ENCODE measurements around the gene ADCK1. TPM values are rescaled to one million over a fixed set of nuclear protein-coding genes. Genes with fewer than 3 reads are reported as not detected.
"Not testable (repeated sequence)": the region's sequence is repeated elsewhere in the genome, so short reads cannot be mapped to it uniquely, and the experiment has no call there.

ADCK1 gene
- total RNA-seq, 1 donor from 2014 or later, result 7.7 TPM

DNA sequence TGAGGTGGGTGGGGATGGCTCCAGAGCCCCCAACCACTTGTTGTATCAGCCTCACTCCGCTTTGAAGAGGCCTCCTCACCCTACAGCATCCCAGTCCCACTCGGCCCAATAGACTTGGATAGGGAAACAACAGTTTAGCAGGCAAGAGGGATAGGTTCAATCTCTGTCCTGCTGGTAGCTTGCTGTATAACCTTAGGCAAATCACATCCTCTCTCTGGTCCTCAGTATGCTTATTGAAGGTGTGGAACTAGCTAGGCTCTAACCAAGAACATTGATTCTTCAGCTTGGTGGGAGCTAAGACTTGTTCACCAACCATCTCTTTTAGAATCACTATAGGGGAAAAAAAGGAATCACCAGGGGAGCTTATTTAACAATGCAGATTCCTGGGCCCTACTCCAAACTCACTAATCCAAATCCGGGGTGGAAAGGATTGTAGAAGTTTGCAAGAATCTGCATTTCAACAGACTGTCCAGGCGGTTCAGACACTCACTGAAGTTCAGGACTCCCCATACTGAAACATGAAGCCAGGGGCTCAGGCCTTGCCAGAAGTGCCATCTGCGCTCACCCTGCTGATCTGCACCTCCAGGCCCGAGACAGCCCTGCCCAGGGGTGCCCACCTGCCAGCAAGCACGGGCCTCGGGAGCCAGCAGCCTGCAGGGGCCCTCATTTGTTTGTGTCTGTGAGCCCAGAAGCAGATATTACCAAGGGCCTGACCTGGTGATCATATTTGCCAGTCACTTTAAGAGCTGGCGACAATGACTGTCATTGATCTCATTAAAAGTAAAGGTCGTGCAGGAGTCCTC lies 113.0 kb downstream of the ADCK1 start:
- no peak for DNase-seq (ENCODE audit: low spot score)
- Mint-ChIP-seq H3K27me3 (ENCODE audit: low read depth) (no peaks in the 10 kb centered on the region), H3K27ac (ENCODE audit: unreplicated experiment) (no peak overlapping the region), H3K9me3 (ENCODE audit: low read depth) (no peaks in the 10 kb centered on the region), H3K36me3 (ENCODE audit: low read depth) (peaks cover 9% of the 10 kb centered on the region), H3K4me3 (ENCODE audit: unreplicated experiment) (no peak overlapping the region), H3K4me1 (ENCODE audit: low read depth) (no peaks in the 10 kb centered on the region)
- TF ChIP-seq CTCF (IDR thresholded peaks at IDR 0.05), result no peak

GRCh38 chr14:77914073-77914721 lies 114.3 kb downstream of the ADCK1 start:
- Mint-ChIP-seq H3K27ac (ENCODE audit: unreplicated experiment) (no peak overlapping the region), H3K36me3 (ENCODE audit: low read depth) (peaks cover 3% of the 10 kb centered on the region), H3K4me3 (ENCODE audit: unreplicated experiment) (no peak overlapping the region), H3K9me3 (ENCODE audit: low read depth) (no peaks in the 10 kb centered on the region), H3K27me3 (ENCODE audit: low read depth) (no peaks in the 10 kb centered on the region), H3K4me1 (ENCODE audit: low read depth) (no peaks in the 10 kb centered on the region)
- TF ChIP-seq CTCF (IDR thresholded peaks at IDR 0.05), result no peak
- DNase-seq (ENCODE audit: low spot score), result no peak

- not testable (repeated sequence) for H3K4me1 Mint-ChIP-seq (ENCODE audit: low read depth); H3K27me3 Mint-ChIP-seq (ENCODE audit: low read depth)
Measured at GRCh38 chr14:77915390-77915789, 115.5 kb downstream of the ADCK1 start.

GRCh38 chr14:77917491-77918201 lies 117.7 kb downstream of the ADCK1 start:
- Mint-ChIP-seq H3K9me3 (ENCODE audit: low read depth) (peaks cover 8% of the 10 kb centered on the region), H3K36me3 (ENCODE audit: low read depth) (peaks cover 3% of the 10 kb centered on the region), H3K27me3 (ENCODE audit: low read depth) (no peaks in the 10 kb centered on the region), H3K27ac (ENCODE audit: unreplicated experiment) (no peak overlapping the region), H3K4me3 (ENCODE audit: unreplicated experiment) (no peak overlapping the region), H3K4me1 (ENCODE audit: low read depth) (no peaks in the 10 kb centered on the region)
- DNase-seq (ENCODE audit: low spot score), result no peak
- TF ChIP-seq CTCF (IDR thresholded peaks at IDR 0.05), result no peak

More at GRCh38 chr14:77915390-77915789, 115.5 kb downstream of the ADCK1 start:
- H3K4me3 Mint-ChIP-seq (ENCODE audit: unreplicated experiment); DNase-seq (ENCODE audit: low spot score); H3K9me3 Mint-ChIP-seq (ENCODE audit: low read depth); H3K27ac Mint-ChIP-seq (ENCODE audit: unreplicated experiment); H3K36me3 Mint-ChIP-seq (ENCODE audit: low read depth): not testable (repeated sequence)

DNA sequence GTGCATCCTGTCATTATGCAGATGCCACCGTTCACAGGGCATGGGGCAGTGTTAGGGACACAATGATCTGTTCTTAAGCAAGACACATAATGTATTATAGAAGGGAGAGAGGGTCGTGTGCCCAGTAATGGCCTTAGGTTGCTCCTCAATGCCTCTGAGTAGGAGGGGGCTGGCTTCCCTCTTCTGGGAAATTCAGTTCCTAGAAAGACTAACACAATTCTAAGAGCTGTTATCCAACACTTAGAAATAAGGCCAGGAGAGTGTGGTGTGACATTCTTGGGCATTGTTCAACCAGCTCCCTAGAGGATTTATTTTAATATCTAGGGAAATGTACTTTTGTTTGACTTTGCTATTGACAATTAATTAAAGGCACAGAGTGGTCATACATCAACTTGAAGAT lies 118.5 kb downstream of the ADCK1 start:
- Mint-ChIP-seq H3K27ac (ENCODE audit: unreplicated experiment) (no peak overlapping the region), H3K36me3 (ENCODE audit: low read depth) (peaks cover 3% of the 10 kb centered on the region), H3K4me3 (ENCODE audit: unreplicated experiment) (no peak overlapping the region), H3K9me3 (ENCODE audit: low read depth) (peaks cover 8% of the 10 kb centered on the region), H3K4me1 (ENCODE audit: low read depth) (no peaks in the 10 kb centered on the region), H3K27me3 (ENCODE audit: low read depth) (no peaks in the 10 kb centered on the region)
- TF ChIP-seq CTCF (IDR thresholded peaks at IDR 0.05), result no peak
- DNase-seq (ENCODE audit: low spot score), result no peak
